ENCODE data around the gene ATF4.

DNA sequence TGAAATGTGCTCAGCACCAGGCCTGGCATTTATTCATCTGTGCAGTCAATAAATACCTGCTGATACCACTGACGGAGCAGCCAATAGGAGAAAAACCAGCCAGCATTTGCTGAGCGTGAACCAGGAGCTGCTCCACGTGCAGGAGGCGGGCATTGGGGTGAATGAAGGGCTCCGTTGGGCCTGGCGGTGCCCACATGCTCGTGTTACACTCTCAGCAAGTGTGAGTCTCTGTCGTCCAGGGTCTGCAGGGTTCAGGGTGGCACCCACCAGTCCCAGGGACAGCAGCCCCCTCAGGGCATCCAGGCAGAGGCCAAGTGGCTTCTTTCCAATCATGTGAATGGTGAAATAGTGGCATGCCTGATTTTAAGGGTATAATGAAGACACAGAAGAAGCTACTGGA lies 16.3 kb downstream of the ATF4 start:
- TF ChIP-seq POLR2A (IDR thresholded peaks at IDR 0.05; ENCODE audit: low read depth, low read length) (no peak), POLR2AphosphoS5 (IDR thresholded peaks at IDR 0.05; ENCODE audit: low read depth, low read length) (no peak), TAF1 (IDR thresholded peaks at IDR 0.05; ENCODE audit: borderline replicate concordance, low read depth, low read length) (no peak)

Measured in GM12892 (cell line).